ENCODE measurements around the gene CCDC187. TPM values are rescaled to one million over a fixed set of nuclear protein-coding genes. Genes with fewer than 3 reads are reported as not detected.

Gene CCDC187
- total RNA-seq, 1 experiment from 2014 or later = 0.11 TPM

DNA sequence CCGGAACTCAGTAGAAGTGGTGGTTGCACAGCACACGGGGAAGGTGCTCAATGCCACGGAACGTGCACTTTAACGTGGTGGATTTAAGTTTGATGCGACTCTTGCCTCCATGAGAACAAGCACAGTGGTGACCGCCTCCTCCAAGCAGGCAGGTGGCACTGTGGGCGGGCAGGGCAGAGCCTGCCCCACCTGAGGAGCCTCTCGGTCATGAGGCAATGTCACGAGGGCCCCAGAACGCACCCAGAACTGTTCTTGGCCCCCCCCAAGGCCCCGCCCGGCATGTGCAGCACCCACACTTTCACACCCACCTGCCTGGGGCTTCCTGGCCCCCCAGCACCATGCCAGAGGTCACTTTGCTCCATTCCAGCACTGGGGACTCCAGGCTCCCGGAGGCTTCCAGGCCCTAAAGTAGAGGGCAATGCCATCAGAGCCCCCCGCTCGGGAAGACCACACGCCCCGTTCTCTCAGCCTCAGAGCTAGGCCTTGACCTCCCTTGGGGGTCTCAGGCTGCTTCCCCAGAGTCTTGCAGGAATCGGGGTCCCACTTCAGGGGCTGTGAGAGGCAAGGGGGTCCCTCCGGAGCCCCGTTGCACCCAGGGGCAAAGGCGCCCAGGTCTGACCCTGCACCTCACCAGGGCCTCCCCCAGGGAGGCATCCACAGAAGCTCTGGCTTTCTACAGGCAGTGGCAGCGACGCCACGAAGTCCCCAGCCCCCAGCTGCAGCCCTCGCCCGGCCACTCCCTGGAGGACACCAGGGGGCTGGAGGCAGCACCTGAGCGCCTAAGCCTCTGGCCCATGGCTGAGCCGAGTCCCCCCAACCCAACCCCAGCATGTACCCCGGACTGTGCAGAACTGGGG is 14.0 kb downstream of the CCDC187 start:
- TF ChIP-seq, protein P1, sequence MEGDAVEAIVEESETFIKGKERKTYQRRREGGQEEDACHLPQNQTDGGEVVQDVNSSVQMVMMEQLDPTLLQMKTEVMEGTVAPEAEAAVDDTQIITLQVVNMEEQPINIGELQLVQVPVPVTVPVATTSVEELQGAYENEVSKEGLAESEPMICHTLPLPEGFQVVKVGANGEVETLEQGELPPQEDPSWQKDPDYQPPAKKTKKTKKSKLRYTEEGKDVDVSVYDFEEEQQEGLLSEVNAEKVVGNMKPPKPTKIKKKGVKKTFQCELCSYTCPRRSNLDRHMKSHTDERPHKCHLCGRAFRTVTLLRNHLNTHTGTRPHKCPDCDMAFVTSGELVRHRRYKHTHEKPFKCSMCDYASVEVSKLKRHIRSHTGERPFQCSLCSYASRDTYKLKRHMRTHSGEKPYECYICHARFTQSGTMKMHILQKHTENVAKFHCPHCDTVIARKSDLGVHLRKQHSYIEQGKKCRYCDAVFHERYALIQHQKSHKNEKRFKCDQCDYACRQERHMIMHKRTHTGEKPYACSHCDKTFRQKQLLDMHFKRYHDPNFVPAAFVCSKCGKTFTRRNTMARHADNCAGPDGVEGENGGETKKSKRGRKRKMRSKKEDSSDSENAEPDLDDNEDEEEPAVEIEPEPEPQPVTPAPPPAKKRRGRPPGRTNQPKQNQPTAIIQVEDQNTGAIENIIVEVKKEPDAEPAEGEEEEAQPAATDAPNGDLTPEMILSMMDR (IDR thresholded peaks at IDR 0.05; ENCODE audit: insufficient read depth in 1 of 2, low read depth in 1 of 2, low read length in 1 of 2, severe bottlenecking in 1 of 2, unreplicated experiment in 1 of 2) = no peak
- BruUV-seq (replicated peaks) = no TSS peak
- no peaks in the 10 kb centered on the region for H3K27me3 Mint-ChIP-seq (ENCODE audit: insufficient read depth, unreplicated experiment)
- CTCF ChIA-PET = no interaction called here
- no peak overlapping the region for H3K4me3 Mint-ChIP-seq (ENCODE audit: unreplicated experiment)
- no peak overlapping the region for H3K27ac Mint-ChIP-seq (ENCODE audit: unreplicated experiment)
- POLR2A ChIA-PET = no interaction called here
- Histone ChIP-seq H3K9me3 (no peaks in the 10 kb centered on the region; the same call in 1 of the 2 replicates), H3K4me3 (ENCODE audit: low read depth, low read length) (no peak overlapping the region), H3K4me1 (no peaks in the 10 kb centered on the region), H3K27me3 (replicated peaks; ENCODE audit: control insufficient read depth, insufficient read depth, low read length) (no peaks in the 10 kb centered on the region), H3K36me3 (ENCODE audit: control insufficient read depth, insufficient read depth, low read length) (no peaks in the 10 kb centered on the region)
- H3K4me1 Mint-ChIP-seq (ENCODE audit: low read depth, unreplicated experiment) = no peaks in the 10 kb centered on the region
- H3K36me3 Mint-ChIP-seq (ENCODE audit: insufficient read depth, unreplicated experiment) = no peaks in the 10 kb centered on the region
- intact Hi-C loops (cut with micrococcal nuclease; ENCODE audit: unreplicated experiment) = no loop called here
- no peak for DNase-seq
- no peaks in the 10 kb centered on the region for H3K9me3 Mint-ChIP-seq (ENCODE audit: unreplicated experiment)

DNA sequence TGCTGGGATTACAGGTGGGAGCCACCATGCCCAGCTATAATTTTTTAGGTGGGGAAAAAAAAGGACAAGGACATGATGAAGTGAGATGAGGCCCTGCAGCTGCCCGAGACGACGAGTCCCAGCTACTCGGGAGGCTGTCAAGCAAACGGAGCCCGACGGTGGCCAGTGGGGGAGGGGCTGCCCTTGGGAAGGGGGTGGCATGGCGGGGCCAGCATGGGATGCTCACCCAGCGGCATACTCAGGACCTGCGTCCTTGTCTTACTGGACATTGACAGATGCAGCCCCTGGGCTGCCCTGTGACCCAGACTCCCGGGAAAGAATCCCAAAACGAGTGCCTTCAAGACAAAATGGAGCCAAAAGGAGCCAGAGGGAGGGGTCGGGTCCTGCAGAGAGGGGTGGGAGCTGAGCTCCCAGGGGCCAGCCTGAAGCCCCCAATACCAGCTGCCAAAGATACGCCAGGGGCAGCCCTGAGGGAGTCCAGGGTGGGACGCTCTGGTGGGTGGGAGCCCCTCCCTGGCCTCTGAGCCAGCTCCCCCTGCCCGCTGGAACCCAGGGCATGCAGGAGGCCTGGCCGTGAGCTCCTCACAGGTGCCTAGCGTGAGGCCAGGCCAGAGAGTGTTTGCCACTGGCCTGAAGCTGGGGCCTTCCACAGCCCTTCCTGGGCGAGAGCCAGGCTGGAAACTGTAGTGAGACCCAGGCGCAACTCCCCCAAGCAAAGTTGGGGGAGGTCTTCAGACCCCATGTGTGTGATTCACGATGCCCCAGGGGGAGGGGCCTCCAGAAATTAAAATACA is 15.7 kb downstream of the CCDC187 start:
- no peak for DNase-seq
- H3K4me3 Mint-ChIP-seq (ENCODE audit: unreplicated experiment) = no peak overlapping the region
- H3K4me1 Mint-ChIP-seq (ENCODE audit: low read depth, unreplicated experiment) = no peaks in the 10 kb centered on the region
- H3K27me3 Mint-ChIP-seq (ENCODE audit: insufficient read depth, unreplicated experiment) = no peaks in the 10 kb centered on the region
- intact Hi-C loops (cut with micrococcal nuclease; ENCODE audit: unreplicated experiment) = no loop called here
- no peaks in the 10 kb centered on the region for H3K36me3 Mint-ChIP-seq (ENCODE audit: insufficient read depth, unreplicated experiment)
- CTCF ChIA-PET = no interaction called here
- H3K27me3 ChIP-seq (replicated peaks; ENCODE audit: control insufficient read depth, insufficient read depth, low read length) = no peaks in the 10 kb centered on the region
- no peaks in the 10 kb centered on the region for H3K9me3 ChIP-seq
- no peaks in the 10 kb centered on the region for H3K36me3 ChIP-seq (ENCODE audit: control insufficient read depth, insufficient read depth, low read length)
- POLR2A ChIA-PET = no interaction called here
- no peaks in the 10 kb centered on the region for H3K4me1 ChIP-seq
- no TSS peak for BruUV-seq (replicated peaks)
- H3K27ac Mint-ChIP-seq (ENCODE audit: unreplicated experiment) = no peak overlapping the region
- TF ChIP-seq, protein P1 (IDR thresholded peaks at IDR 0.05; ENCODE audit: insufficient read depth in 1 of 2, low read depth in 1 of 2, low read length in 1 of 2, severe bottlenecking in 1 of 2, unreplicated experiment in 1 of 2) = no peak
- H3K9me3 Mint-ChIP-seq (ENCODE audit: unreplicated experiment) = no peaks in the 10 kb centered on the region
- no peak overlapping the region for H3K4me3 ChIP-seq (ENCODE audit: low read depth, low read length)

DNA sequence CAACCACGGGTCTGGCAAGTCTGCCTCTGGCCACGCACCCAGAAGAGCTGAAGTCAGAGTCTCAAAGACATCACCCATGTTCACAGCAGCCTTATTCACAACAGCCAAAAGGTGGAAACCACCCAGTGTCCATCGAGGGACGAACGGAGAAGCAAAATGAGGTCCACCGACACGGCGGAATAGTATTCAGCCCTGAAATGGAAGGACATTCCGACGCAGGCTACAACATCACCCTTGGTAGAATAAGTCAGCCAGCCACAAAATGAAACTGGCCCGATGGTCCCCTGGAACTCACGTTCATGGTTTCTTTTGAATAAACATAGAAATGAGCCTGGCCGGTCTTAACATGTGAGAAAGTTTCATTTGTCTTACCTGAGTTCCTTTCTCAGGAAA is 16.9 kb downstream of the CCDC187 start:
- POLR2A ChIA-PET = no interaction called here
- H3K4me3 Mint-ChIP-seq (ENCODE audit: unreplicated experiment) = no peak overlapping the region
- no peaks in the 10 kb centered on the region for H3K4me1 Mint-ChIP-seq (ENCODE audit: low read depth, unreplicated experiment)
- BruUV-seq (replicated peaks) = no TSS peak
- no peaks in the 10 kb centered on the region for H3K9me3 Mint-ChIP-seq (ENCODE audit: unreplicated experiment)
- Histone ChIP-seq H3K9me3 (no peaks in the 10 kb centered on the region), H3K4me3 (ENCODE audit: low read depth, low read length) (no peak overlapping the region), H3K27me3 (replicated peaks; ENCODE audit: control insufficient read depth, insufficient read depth, low read length) (no peaks in the 10 kb centered on the region), H3K4me1 (no peaks in the 10 kb centered on the region), H3K36me3 (ENCODE audit: control insufficient read depth, insufficient read depth, low read length) (no peaks in the 10 kb centered on the region)
- TF ChIP-seq, protein P1 (IDR thresholded peaks at IDR 0.05; ENCODE audit: insufficient read depth in 1 of 2, low read depth in 1 of 2, low read length in 1 of 2, severe bottlenecking in 1 of 2, unreplicated experiment in 1 of 2) = no peak
- H3K27ac Mint-ChIP-seq (ENCODE audit: unreplicated experiment) = no peak overlapping the region
- no peaks in the 10 kb centered on the region for H3K27me3 Mint-ChIP-seq (ENCODE audit: insufficient read depth, unreplicated experiment)
- intact Hi-C loops (cut with micrococcal nuclease; ENCODE audit: unreplicated experiment) = no loop called here
- CTCF ChIA-PET = no interaction called here
- no peak for DNase-seq
- H3K36me3 Mint-ChIP-seq (ENCODE audit: insufficient read depth, unreplicated experiment) = no peaks in the 10 kb centered on the region
